K562 (cell line): Measurements from ENCODE around the gene SEC63. TPM values are rescaled to one million over a fixed set of nuclear protein-coding genes. Genes with fewer than 3 reads are reported as not detected.

Source experiments
- ATAC-seq: fragments of 200-7000 bp; cut with Tn5 transposase; 3 replicates; pipeline ENCODE4 v1.9.1; 2020; ENCODE audit warnings: moderate library complexity
- BruUV-seq: library from RNA; stranded (reverse); fragments of 400-500 nt; replicated peaks from 2 replicates; lab custom pipeline; 2021; lab: Mats Ljungman, UMichigan
- CTCF ChIA-PET: fragments of 300-600 bp; formaldehyde crosslinking; extraction: SDS; loops from one replicate; lab custom pipeline; 2021; ENCODE audit warnings: low intra/inter-chr PET ratio; lab: Yijun Ruan, JAX
- POLR2A ChIA-PET: fragments of 300-600, 350-650 bp; sonication (Branson Sonifier 250); formaldehyde crosslinking; extraction: SDS; loops from one replicate; lab custom pipeline; 2021; ENCODE audit warnings: antibody characterized with exemption, inconsistent platforms; lab: Yijun Ruan, JAX
- DNase-seq, 4 experiments: peaks; one replicate each; pipeline versions ENCODE4 v3.0.0 to v3.0.0-alpha.2; 2011 to 2018; ENCODE audit warnings: low spot score in 3 of 4, mixed read lengths in 3 of 4; ENCODE audit errors: extremely low read depth in 1 of 4
- FAIRE-seq: peaks from 2 replicates; lab custom pipeline; 2011; peaks lifted over from hg19 to GRCh38; lab: Jason Lieb, UNC
- H2AFZ ChIP-seq: 2 replicates; pipeline ENCODE4 v1.6.0; 2011; ENCODE audit warnings: low read depth, low read length, control low read depth, inconsistent platforms
- H3K27ac ChIP-seq: fragments of 200-600 bp; 3 replicates; pipeline ENCODE4 v1.8.0; 2011; ENCODE audit warnings: low read depth, mild to moderate bottlenecking, control low read depth, inconsistent platforms, low read length, moderate library complexity, mixed read lengths; ENCODE audit errors: extremely low read depth
- H3K27me3 ChIP-seq, 2 experiments: fragments of 300-600 bp in 1 of 2; 2 replicates in 1 of 2; 3 replicates in 1 of 2; pipeline versions ENCODE4 v1.6.0 to v1.8.0; 2011; ENCODE audit warnings: inconsistent platforms in 2 of 2, low read length in 2 of 2, mild to moderate bottlenecking in 1 of 2, mixed read lengths in 1 of 2, moderate library complexity in 1 of 2; ENCODE audit not compliant: control insufficient read depth in 2 of 2, insufficient read depth in 2 of 2
- H3K36me3 ChIP-seq: fragments of 300-600 bp; 3 replicates; pipeline ENCODE4 v1.8.0; 2011; ENCODE audit warnings: mild to moderate bottlenecking, low read length, inconsistent platforms; ENCODE audit not compliant: control insufficient read depth, insufficient read depth
- H3K4me1 ChIP-seq, 2 experiments: fragments of 200-600 bp in 1 of 2; replicated peaks in 1 of 2; 2 replicates in 1 of 2; 3 replicates in 1 of 2; pipeline versions ENCODE4 v1.5.1 to v1.8.0; 2011; ENCODE audit warnings: inconsistent platforms in 2 of 2, low read length in 2 of 2, mild to moderate bottlenecking in 1 of 2, mixed read lengths in 1 of 2, moderate library complexity in 1 of 2; ENCODE audit not compliant: control insufficient read depth in 2 of 2, insufficient read depth in 2 of 2
- H3K4me2 ChIP-seq: 2 replicates; pipeline ENCODE4 v1.6.1; 2011; ENCODE audit warnings: low read length, control low read depth, inconsistent platforms, mixed read lengths; ENCODE audit not compliant: insufficient read depth
- H3K4me3 ChIP-seq: fragments of 200-600 bp; sonication (generic), shearing (Covaris generic); 2 replicates; pipeline ENCODE4 v1.5.1; 2016; ENCODE audit warnings: control low read depth, inconsistent platforms
- H3K79me2 ChIP-seq: fragments of 200-600 bp; 3 replicates; pipeline ENCODE4 v1.8.0; 2011; ENCODE audit warnings: low read length, inconsistent platforms; ENCODE audit not compliant: control insufficient read depth, insufficient read depth
- H3K9ac ChIP-seq, 2 experiments: 2 replicates each; pipeline versions ENCODE4 v1.6.0 to v1.6.1; 2011; ENCODE audit warnings: low read depth in 2 of 2, low read length in 2 of 2, control low read depth in 1 of 2, inconsistent platforms in 1 of 2, mild to moderate bottlenecking in 1 of 2, mixed read lengths in 1 of 2; ENCODE audit not compliant: insufficient read depth in 1 of 2
- H3K9me1 ChIP-seq: one replicate; pipeline ENCODE4 v1.6.0; 2011; ENCODE audit warnings: inconsistent platforms, mild to moderate bottlenecking, low read length, moderate library complexity; ENCODE audit not compliant: control insufficient read depth, insufficient read depth
- H3K9me3 ChIP-seq: replicated peaks from 2 replicates; pipeline ENCODE4 v1.5.1; 2011; ENCODE audit warnings: low read depth, low read length, inconsistent platforms; ENCODE audit not compliant: control insufficient read depth, insufficient read depth
- H4K20me1 ChIP-seq: replicated peaks from 2 replicates; pipeline ENCODE4 v1.6.1; 2011; ENCODE audit warnings: low read length, inconsistent platforms, mixed read lengths; ENCODE audit not compliant: control insufficient read depth, insufficient read depth
- BHLHE40 ChIP-seq: IDR thresholded peaks from 2 replicates; pipeline ENCODE4 v1.6.1; 2011; ENCODE audit warnings: low read length, improper control_type of control experiment
- CCNT2 ChIP-seq: IDR thresholded peaks from 2 replicates; pipeline ENCODE4 v1.6.1; 2011; ENCODE audit warnings: borderline replicate concordance, low read depth, mild to moderate bottlenecking, moderate library complexity, mixed read lengths, low read length; ENCODE audit not compliant: insufficient read length; ENCODE audit errors: extremely low read depth
- CHD1 ChIP-seq: fragments of 200-600 bp; sonication (generic); IDR thresholded peaks from one replicate; pipeline ENCODE4 v1.6.1; 2012; ENCODE audit warnings: mild to moderate bottlenecking, moderate library complexity, low read length, inconsistent platforms
- CREM ChIP-seq: IDR thresholded peaks from 2 replicates; pipeline ENCODE4 v1.6.1; 2014; ENCODE audit warnings: antibody characterized with exemption, low read depth
- CTBP1 ChIP-seq: fragments of 450-650 bp; IDR thresholded peaks from 2 replicates; pipeline ENCODE4 v1.6.1; 2016; ENCODE audit warnings: borderline replicate concordance
- EHMT2 ChIP-seq: fragments of 450-650 bp; IDR thresholded peaks from 2 replicates; pipeline ENCODE4 v1.6.1; 2018; ENCODE audit warnings: antibody characterized with exemption
- GABPA ChIP-seq: fragments of 200-800 bp; sonication (Bioruptor generic); conservative IDR thresholded peaks from 2 replicates; pipeline ENCODE4 v1.6.1; 2016; ENCODE audit warnings: low read depth, missing genetic modification characterization, missing compliant biosample characterization
- HDGF ChIP-seq: fragments of 450-650 bp; IDR thresholded peaks from 2 replicates; pipeline ENCODE4 v1.6.1; 2016
- HNRNPL ChIP-seq: fragments of 200-400 bp; formaldehyde crosslinking; IDR thresholded peaks from 2 replicates; pipeline ENCODE4 v1.6.1; 2017; ENCODE audit warnings: low read depth, mild to moderate bottlenecking, low read length
- JUND ChIP-seq, 2 experiments: IDR thresholded peaks; 2 replicates in 1 of 2; 3 replicates in 1 of 2; pipeline ENCODE4 v1.6.1; 2011; ENCODE audit warnings: borderline replicate concordance in 2 of 2, low read depth in 2 of 2, low read length in 2 of 2, improper control_type of control experiment in 1 of 2, missing biosample characterization in 1 of 2, missing genetic modification characterization in 1 of 2, missing genetic modification reagents in 1 of 2
- SAFB ChIP-seq: fragments of 200-400 bp; formaldehyde crosslinking; IDR thresholded peaks from 2 replicates; pipeline ENCODE4 v1.6.1; 2017; ENCODE audit warnings: low read depth, low read length, borderline replicate concordance
- WGBS: fragments of 100-300 bp; shearing (Covaris generic); methylation state at CpG from one replicate; pipeline ENCODE4 v1.1.6; 2016; ENCODE audit warnings: low coverage, mixed read lengths; ENCODE audit not compliant: insufficient coverage; ENCODE audit errors: missing lambda C conversion rate; 5-methylcytosine and 5-hydroxymethylcytosine counted together
- in situ Hi-C: fragments of 300-500 bp; cut with MboI; formaldehyde crosslinking; loops from 4 replicates; pipeline ENCODE4 v1.15.0; 2018; ENCODE audit warnings: inconsistent platforms, mixed read lengths
- intact Hi-C: fragments of 100-400 bp; cut with micrococcal nuclease; formaldehyde crosslinking; loops from 2 replicates; pipeline ENCODE4 v1.14.2; 2022
- polyA plus RNA-seq, 8 experiments: library from polyadenylated mRNA; depleted of rRNA in 4 of 8; stranded (reverse) in 5 of 8; unstranded in 3 of 8; fragments of >200 nt; fragmentation: Nextera tagmentation in 2 of 8; fragmentation: Illumina TruSeq in 1 of 8; extraction: Ambion mirVana in 2 of 8; extraction: Trizol in 1 of 8; gene quantifications; 2 replicates each; pipeline versions ENCODE4 v1.2.1 to v1.2.3, GENCODE V29; 2011 to 2014; ENCODE audit warnings: inconsistent platforms in 1 of 8, missing spikeins in 1 of 8
- total RNA-seq, 7 experiments: library from RNA; depleted of rRNA in 6 of 7; stranded (reverse); fragments of >200 nt in 6 of 7; fragmentation: Illumina TruSeq in 2 of 7; extraction: Trizol in 2 of 7; gene quantifications; 2 replicates each; pipeline versions ENCODE4 v1.2.1 to v1.2.3, GENCODE V29; 2011 to 2021; ENCODE audit warnings: low replicate concordance in 1 of 7
- TF ChIP-seq, protein P1 (sequence below): fragments of 250-450 bp; sonication (Bioruptor Pico); IDR thresholded peaks from 2 replicates; pipeline ENCODE4 v1.8.0; 2021; ENCODE audit warnings: mild to moderate bottlenecking, moderate library complexity
- TF ChIP-seq, protein P2 (sequence below), 2 experiments: fragments of 450-650 bp; IDR thresholded peaks; 2 replicates each; pipeline ENCODE4 v1.6.1; 2016
- TF ChIP-seq, protein P3 (sequence below): fragments of 450-650 bp; IDR thresholded peaks from 2 replicates; pipeline ENCODE4 v1.6.1; 2017; ENCODE audit warnings: antibody characterized with exemption, mild to moderate bottlenecking

Gene SEC63
- total and polyA plus RNA-seq, 9 of the 15 experiments (the other 6 are each of a cell fraction or from before 2014, with no cell fraction given), result 13.8 to 74.6 (median 28.4) TPM

DNA sequence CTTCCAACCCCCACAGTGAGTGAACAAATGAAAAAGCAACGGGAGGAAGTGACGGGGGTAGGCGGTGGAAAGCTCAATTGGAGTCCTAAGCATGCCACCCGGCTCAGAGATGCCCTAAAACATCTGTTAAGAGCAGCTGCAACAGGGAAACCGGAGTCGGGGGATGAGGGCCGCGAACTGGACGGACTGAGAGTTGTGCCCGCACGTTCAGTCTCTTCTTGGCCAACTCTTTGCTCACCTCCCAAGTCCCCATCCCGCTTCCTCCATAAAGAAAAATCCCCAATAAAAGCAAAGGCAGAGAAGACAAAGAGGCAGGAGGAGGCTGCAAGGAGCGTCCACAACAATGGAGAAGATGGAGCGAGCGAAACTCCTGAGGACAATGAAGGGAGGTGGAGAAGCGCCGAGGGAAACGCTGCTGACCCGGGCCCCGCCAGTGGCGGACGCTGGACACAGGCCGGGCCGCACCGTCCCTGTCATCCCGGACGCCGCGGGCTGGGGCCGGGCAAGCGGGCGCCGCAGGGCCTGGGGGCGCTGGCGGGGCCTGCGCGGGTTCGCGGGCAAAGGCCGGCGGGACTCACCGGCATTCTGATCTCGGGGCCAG, 600 bp downstream of the SEC63 start:
- H2AFZ ChIP-seq, result peak overlapping the region; percentile 81
- ChIA-PET POLR2A (interaction anchor here (0.7 to 4.9 kb wide), 9 partner anchors 9 to 116 kb away, joined by 3 to 32 read pairs (median 3); no protein-coding TSS in a partner anchor), CTCF (no interaction called here)
- H3K27ac ChIP-seq, result peak overlapping the region; percentile 95
- DNase-seq, result peak; percentile 18 to 57 (median 42)
- FAIRE-seq, result peak; percentile 49
- intact Hi-C loops (no loop called here), in situ Hi-C loops (no loop called here)
- H3K4me3 ChIP-seq, result peak overlapping the region; percentile 94
- no peaks in the 10 kb centered on the region for H4K20me1 ChIP-seq
- peak; percentile 65 for ATAC-seq
- TSS peak; percentile 62 for BruUV-seq
- H3K36me3 ChIP-seq, result peaks cover 7% of the 10 kb centered on the region; the same call in 2 of the 3 replicates
- no peaks in the 10 kb centered on the region for H3K9me3 ChIP-seq
- no peaks in the 10 kb centered on the region for H3K27me3 ChIP-seq
- under 1% methylated on average over 42 of the region's 43 CpGs for WGBS
- peak overlapping the region; percentile 88 to 97 for H3K9ac ChIP-seq
- peaks cover 12 to 23% of the 10 kb centered on the region in 2 experiments; a peak in 4 of 5 replicates for H3K4me1 ChIP-seq
- peaks cover 58% of the 10 kb centered on the region for H3K79me2 ChIP-seq
- H3K9me1 ChIP-seq, result no peaks in the 10 kb centered on the region
- peak overlapping the region; percentile 88 for H3K4me2 ChIP-seq
- TF ChIP-seq, protein P1, sequence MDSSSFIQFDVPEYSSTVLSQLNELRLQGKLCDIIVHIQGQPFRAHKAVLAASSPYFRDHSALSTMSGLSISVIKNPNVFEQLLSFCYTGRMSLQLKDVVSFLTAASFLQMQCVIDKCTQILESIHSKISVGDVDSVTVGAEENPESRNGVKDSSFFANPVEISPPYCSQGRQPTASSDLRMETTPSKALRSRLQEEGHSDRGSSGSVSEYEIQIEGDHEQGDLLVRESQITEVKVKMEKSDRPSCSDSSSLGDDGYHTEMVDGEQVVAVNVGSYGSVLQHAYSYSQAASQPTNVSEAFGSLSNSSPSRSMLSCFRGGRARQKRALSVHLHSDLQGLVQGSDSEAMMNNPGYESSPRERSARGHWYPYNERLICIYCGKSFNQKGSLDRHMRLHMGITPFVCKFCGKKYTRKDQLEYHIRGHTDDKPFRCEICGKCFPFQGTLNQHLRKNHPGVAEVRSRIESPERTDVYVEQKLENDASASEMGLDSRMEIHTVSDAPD (CRISPR knock-in tag), result no peak
- TF ChIP-seq SAFB (no peak), HNRNPL (no peak), EHMT2 (no peak), CHD1 (peak; percentile 88), HDGF (0 out of 2 replicates have a peak, but pooled peaks have one; percentile 9), JUND (IDR thresholded peaks at IDR 0.05; ENCODE audit: borderline replicate concordance, low read depth, low read length) (no peak), JUND (tag; IDR thresholded peaks at IDR 0.05; ENCODE audit: borderline replicate concordance, low read depth, low read length) (0 out of 3 replicates have a peak, but pooled peaks have one; percentile 1), GABPA (tag) (peak; percentile 59), CREM (peak; percentile 41; the same call in 1 of the 2 replicates), CCNT2 (peak; percentile 4), CTBP1 (0 out of 2 replicates have a peak, but pooled peaks have one; percentile 7), BHLHE40 (0 out of 2 replicates have a peak, but pooled peaks have one; percentile 10)
- TF ChIP-seq, protein P2, sequence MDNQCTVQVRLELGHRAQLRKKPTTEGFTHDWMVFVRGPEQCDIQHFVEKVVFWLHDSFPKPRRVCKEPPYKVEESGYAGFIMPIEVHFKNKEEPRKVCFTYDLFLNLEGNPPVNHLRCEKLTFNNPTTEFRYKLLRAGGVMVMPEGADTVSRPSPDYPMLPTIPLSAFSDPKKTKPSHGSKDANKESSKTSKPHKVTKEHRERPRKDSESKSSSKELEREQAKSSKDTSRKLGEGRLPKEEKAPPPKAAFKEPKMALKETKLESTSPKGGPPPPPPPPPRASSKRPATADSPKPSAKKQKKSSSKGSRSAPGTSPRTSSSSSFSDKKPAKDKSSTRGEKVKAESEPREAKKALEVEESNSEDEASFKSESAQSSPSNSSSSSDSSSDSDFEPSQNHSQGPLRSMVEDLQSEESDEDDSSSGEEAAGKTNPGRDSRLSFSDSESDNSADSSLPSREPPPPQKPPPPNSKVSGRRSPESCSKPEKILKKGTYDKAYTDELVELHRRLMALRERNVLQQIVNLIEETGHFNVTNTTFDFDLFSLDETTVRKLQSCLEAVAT (IDR thresholded peaks at IDR 0.05), result 0 out of 4 replicates have a peak, but pooled peaks of 1 of the 2 experiments have one; percentile 6
- TF ChIP-seq, protein P3, sequence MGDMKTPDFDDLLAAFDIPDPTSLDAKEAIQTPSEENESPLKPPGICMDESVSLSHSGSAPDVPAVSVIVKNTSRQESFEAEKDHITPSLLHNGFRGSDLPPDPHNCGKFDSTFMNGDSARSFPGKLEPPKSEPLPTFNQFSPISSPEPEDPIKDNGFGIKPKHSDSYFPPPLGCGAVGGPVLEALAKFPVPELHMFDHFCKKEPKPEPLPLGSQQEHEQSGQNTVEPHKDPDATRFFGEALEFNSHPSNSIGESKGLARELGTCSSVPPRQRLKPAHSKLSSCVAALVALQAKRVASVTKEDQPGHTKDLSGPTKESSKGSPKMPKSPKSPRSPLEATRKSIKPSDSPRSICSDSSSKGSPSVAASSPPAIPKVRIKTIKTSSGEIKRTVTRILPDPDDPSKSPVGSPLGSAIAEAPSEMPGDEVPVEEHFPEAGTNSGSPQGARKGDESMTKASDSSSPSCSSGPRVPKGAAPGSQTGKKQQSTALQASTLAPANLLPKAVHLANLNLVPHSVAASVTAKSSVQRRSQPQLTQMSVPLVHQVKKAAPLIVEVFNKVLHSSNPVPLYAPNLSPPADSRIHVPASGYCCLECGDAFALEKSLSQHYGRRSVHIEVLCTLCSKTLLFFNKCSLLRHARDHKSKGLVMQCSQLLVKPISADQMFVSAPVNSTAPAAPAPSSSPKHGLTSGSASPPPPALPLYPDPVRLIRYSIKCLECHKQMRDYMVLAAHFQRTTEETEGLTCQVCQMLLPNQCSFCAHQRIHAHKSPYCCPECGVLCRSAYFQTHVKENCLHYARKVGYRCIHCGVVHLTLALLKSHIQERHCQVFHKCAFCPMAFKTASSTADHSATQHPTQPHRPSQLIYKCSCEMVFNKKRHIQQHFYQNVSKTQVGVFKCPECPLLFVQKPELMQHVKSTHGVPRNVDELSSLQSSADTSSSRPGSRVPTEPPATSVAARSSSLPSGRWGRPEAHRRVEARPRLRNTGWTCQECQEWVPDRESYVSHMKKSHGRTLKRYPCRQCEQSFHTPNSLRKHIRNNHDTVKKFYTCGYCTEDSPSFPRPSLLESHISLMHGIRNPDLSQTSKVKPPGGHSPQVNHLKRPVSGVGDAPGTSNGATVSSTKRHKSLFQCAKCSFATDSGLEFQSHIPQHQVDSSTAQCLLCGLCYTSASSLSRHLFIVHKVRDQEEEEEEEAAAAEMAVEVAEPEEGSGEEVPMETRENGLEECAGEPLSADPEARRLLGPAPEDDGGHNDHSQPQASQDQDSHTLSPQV, result peak; percentile 46; the same call in 1 of the 2 replicates
